GM12891 (cell line): ENCODE results near the gene DSCAM.

Experiments used
- DNase-seq: peaks from one replicate; pipeline ENCODE4 v3.0.0; 2011; ENCODE audit warnings: low spot score; ENCODE audit not compliant: insufficient read length
- FAIRE-seq: peaks from 2 replicates; lab custom pipeline; 2011; peaks lifted over from hg19 to GRCh38; lab: Jason Lieb, UNC
- PAX5 ChIP-seq: IDR thresholded peaks from 2 replicates; pipeline ENCODE4 v1.6.1; 2011; ENCODE audit warnings: low read length, moderate library complexity, mild to moderate bottlenecking; ENCODE audit not compliant: insufficient read depth, severe bottlenecking
- POLR2A ChIP-seq: IDR thresholded peaks from 2 replicates; pipeline ENCODE4 v1.6.1; 2011; ENCODE audit warnings: low read depth, low read length, control low read depth
- POLR2AphosphoS5 ChIP-seq: IDR thresholded peaks from 2 replicates; pipeline ENCODE4 v1.6.1; 2011; ENCODE audit warnings: low read depth, low read length, control low read depth
- POU2F2 ChIP-seq: IDR thresholded peaks from 2 replicates; pipeline ENCODE4 v1.6.1; 2011; ENCODE audit warnings: low read depth, mild to moderate bottlenecking, control low read depth, low read length, moderate library complexity
- SPI1 ChIP-seq: IDR thresholded peaks from 2 replicates; pipeline ENCODE4 v1.6.1; 2011; ENCODE audit warnings: low read depth, low read length, control low read depth
- TAF1 ChIP-seq: IDR thresholded peaks from 2 replicates; pipeline ENCODE4 v1.6.1; 2011; ENCODE audit warnings: low read depth, low read length, control low read depth

DSCAM gene

GRCh38 chr21:40060083-40060677 lies 786.8 kb downstream of the DSCAM start:
- TF ChIP-seq POU2F2 (no peak), TAF1 (no peak), SPI1 (no peak), PAX5 (no peak), POLR2AphosphoS5 (no peak), POLR2A (no peak)
- DNase-seq: no peak
- no peak for FAIRE-seq

- FAIRE-seq (no peak), DNase-seq (no peak)
- no peak for TF ChIP-seq POU2F2
- TF ChIP-seq POLR2A: no peak
- no peak for TF ChIP-seq SPI1
- no peak for TF ChIP-seq TAF1
- TF ChIP-seq POLR2AphosphoS5: no peak
- no peak for TF ChIP-seq PAX5
These were observed 789.6 kb downstream of the DSCAM start for GRCh38 chr21:40057331-40057730.

- FAIRE-seq: no peak
- no peak for DNase-seq
- TF ChIP-seq TAF1 (no peak), POLR2AphosphoS5 (no peak), POLR2A (no peak), PAX5 (no peak), POU2F2 (no peak), SPI1 (no peak)
These were observed 790.9 kb downstream of the DSCAM start for GRCh38 chr21:40056031-40056430.

- FAIRE-seq: no peak
- TF ChIP-seq TAF1 (no peak), PAX5 (no peak), POLR2AphosphoS5 (no peak), POLR2A (no peak), POU2F2 (no peak), SPI1 (no peak)
- no peak for DNase-seq
These were observed 792.6 kb downstream of the DSCAM start for GRCh38 chr21:40054403-40054802.

GRCh38 chr21:40053007-40053406 lies 794.0 kb downstream of the DSCAM start:
- TF ChIP-seq SPI1 (no peak), POLR2AphosphoS5 (no peak), POU2F2 (no peak), TAF1 (no peak), POLR2A (no peak), PAX5 (no peak)
- FAIRE-seq (no peak), DNase-seq (no peak)

GRCh38 chr21:40052276-40052675 lies 794.7 kb downstream of the DSCAM start:
- FAIRE-seq (no peak), DNase-seq (no peak)
- TF ChIP-seq SPI1: no peak
- TF ChIP-seq TAF1: no peak
- TF ChIP-seq POLR2A: no peak

- FAIRE-seq (no peak), DNase-seq (no peak)
- TF ChIP-seq PAX5 (no peak), POLR2A (no peak), TAF1 (no peak), POLR2AphosphoS5 (no peak), POU2F2 (no peak), SPI1 (no peak)
These were observed 795.2 kb downstream of the DSCAM start for GRCh38 chr21:40051801-40052200.

GRCh38 chr21:40049931-40050290 lies 797.0 kb downstream of the DSCAM start:
- DNase-seq: no peak
- no peak for FAIRE-seq

GRCh38 chr21:40049031-40049930 lies 797.7 kb downstream of the DSCAM start:
- no peak for FAIRE-seq
- DNase-seq: no peak
- TF ChIP-seq TAF1 (no peak), POLR2AphosphoS5 (no peak), POU2F2 (no peak), POLR2A (no peak), PAX5 (no peak)

More at GRCh38 chr21:40049931-40050290, 797.0 kb downstream of the DSCAM start:
- TF ChIP-seq POLR2A (no peak), TAF1 (no peak), POLR2AphosphoS5 (no peak), POU2F2 (no peak), SPI1 (no peak), PAX5 (no peak)
